ENCODE measurements around the gene MKRN2. TPM values are rescaled to one million over a fixed set of nuclear protein-coding genes. Genes with fewer than 3 reads are reported as not detected.
A peak's percentile ranks its signal among the peaks of the same experiment; 100 is the strongest.

The MKRN2 gene
- total RNA-seq, 2 donors from 2014 or later, result 23.9 to 31.7 TPM

- no peak for ATAC-seq
- DNase-seq, result no peak
- intact Hi-C loops (cut with DNase I), result no loop called here
Observed at GRCh38 chr3:12578742-12579141, 21.9 kb downstream of the MKRN2 start.

GRCh38 chr3:12579456-12579855 is 22.6 kb downstream of the MKRN2 start:
- no peak for DNase-seq
- intact Hi-C loops (cut with DNase I), result no loop called here
- ATAC-seq, result no peak

DNA sequence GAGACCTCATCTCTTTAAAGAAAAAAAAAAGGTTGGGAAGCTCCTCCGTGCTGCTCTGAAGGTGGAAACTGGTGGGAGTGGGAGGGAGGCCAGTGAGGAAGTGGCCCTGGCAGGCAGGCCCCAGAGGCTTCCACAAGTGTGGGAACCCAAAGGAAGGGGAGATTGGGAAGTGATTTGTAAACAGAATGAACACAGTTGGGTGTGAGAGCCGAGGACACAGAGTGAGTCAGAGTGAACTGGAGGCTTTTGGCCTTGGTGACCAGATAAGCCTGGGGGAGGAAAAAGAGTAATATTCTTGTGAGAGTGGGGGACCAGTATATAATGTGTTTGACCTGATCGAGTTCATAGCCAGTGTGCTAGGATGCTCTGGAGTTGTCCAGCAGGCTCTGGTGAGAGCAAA is 23.0 kb downstream of the MKRN2 start:
- intact Hi-C loops (cut with DNase I), result no loop called here

GRCh38 chr3:12582730-12583129 is 25.8 kb downstream of the MKRN2 start:
- ATAC-seq, result no peak
- intact Hi-C loops (cut with DNase I), result no loop called here
- DNase-seq, result no peak

More for the DNA sequence above, 23.0 kb downstream of the MKRN2 start:
- no peak for DNase-seq
- peak in 1 of 2 donors; percentile 25 for ATAC-seq

- no peak for DNase-seq
- intact Hi-C loops (cut with DNase I), result no loop called here
- no peak for ATAC-seq
Observed at GRCh38 chr3:12583280-12583679, 26.4 kb downstream of the MKRN2 start.

GRCh38 chr3:12584083-12584482 is 27.2 kb downstream of the MKRN2 start:
- ATAC-seq (no peak), DNase-seq (no peak)
- intact Hi-C loops (cut with DNase I), result no loop called here

DNA sequence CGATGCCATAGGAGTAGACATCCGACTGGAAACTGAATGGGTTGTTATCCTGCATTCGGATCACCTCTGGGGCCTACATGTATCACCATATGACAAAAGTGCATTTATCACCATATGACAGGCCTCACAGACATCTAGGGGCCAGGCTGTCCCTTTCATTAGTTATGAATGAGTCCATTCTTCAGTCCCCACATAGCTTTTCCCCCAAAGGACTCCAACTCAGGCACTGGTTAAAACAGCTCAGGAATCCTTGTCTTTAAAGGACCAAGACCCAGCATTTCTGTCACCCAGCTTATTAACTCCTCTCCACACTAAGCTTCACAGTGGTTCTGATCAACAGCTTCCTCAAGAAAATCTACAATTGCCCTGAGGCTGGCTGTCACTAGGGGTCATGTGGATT is 28.3 kb downstream of the MKRN2 start:
- intact Hi-C loops (cut with DNase I), result no loop called here
- ATAC-seq, result no peak
- no peak for DNase-seq

DNA sequence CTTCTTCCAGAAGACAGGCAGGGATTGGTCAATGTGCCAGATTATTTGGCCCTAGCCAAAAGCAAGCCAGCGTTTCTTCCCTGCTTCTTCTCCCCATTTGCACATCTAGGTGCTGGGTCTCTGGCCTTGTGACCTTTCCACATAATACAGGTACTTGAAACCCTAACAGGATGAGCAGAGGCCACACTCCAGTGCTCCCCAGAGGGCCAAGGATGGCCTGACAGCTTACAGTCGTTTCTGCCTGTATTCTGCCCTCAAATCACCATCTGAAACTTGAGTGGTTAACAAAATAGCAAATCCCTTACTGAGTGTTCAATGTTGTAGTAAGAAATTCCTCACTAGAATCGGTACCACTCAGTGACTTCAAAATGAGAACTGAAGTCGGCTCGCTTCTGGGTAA is 29.1 kb downstream of the MKRN2 start:
- no peak for DNase-seq
- ATAC-seq, result no peak
- intact Hi-C loops (cut with DNase I), result no loop called here

- DNase-seq (no peak), ATAC-seq (no peak)
- intact Hi-C loops (cut with DNase I), result no loop called here
Observed at GRCh38 chr3:12586403-12586802, 29.5 kb downstream of the MKRN2 start.

GRCh38 chr3:12588039-12589009 is 31.4 kb downstream of the MKRN2 start:
- ATAC-seq (no peak), DNase-seq (no peak)
- intact Hi-C loops (cut with DNase I), result no loop called here

GRCh38 chr3:12590096-12590495 is 33.2 kb downstream of the MKRN2 start:
- intact Hi-C loops (cut with DNase I), result loop anchor here in 1 of 2 donors (5.0 kb wide), 1 partner anchor 72 kb away; the partner anchor contains the start of gene RAF1
- ATAC-seq, result no peak
- no peak for DNase-seq

GRCh38 chr3:12591456-12591855 is 34.6 kb downstream of the MKRN2 start:
- DNase-seq (no peak), ATAC-seq (no peak)
- intact Hi-C loops (cut with DNase I), result loop anchor here in 1 of 2 donors (5.0 kb wide), 1 partner anchor 71 kb away; the partner anchor contains the start of gene RAF1

- ATAC-seq, result peak; percentile 24 to 45
- intact Hi-C loops (cut with DNase I), result loop anchor here in 1 of 2 donors (5.0 kb wide), 1 partner anchor 70 kb away; the partner anchor contains the start of gene RAF1
- DNase-seq, result no peak
Observed at GRCh38 chr3:12591997-12592715, 35.3 kb downstream of the MKRN2 start.

- ATAC-seq, result no peak
- intact Hi-C loops (cut with DNase I), result loop anchor here in 1 of 2 donors (5.0 kb wide), 1 partner anchor 69 kb away; the partner anchor contains the start of gene RAF1
- no peak for DNase-seq
Observed at GRCh38 chr3:12593473-12593872, 36.6 kb downstream of the MKRN2 start.

DNA sequence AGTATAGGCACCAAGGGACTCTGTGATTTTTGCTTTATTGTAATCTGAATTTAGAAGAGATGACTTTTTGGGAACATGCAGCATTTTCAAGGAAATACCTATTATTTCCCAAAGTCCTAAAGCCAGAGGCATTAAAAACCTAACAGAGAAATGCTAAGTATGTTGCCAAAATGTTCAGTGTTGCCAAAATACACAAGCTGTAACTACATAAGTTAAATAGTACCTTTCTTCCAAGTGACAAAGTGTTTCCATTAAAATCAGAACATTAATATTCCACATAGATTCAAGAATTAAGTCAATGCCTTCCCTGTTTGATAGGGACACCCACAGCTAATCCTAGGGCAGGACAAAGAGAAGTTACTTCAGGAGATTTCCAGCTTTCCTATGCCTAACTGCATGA is 42.0 kb downstream of the MKRN2 start:
- DNase-seq (no peak), ATAC-seq (no peak)
- intact Hi-C loops (cut with DNase I), result no loop called here

DNA sequence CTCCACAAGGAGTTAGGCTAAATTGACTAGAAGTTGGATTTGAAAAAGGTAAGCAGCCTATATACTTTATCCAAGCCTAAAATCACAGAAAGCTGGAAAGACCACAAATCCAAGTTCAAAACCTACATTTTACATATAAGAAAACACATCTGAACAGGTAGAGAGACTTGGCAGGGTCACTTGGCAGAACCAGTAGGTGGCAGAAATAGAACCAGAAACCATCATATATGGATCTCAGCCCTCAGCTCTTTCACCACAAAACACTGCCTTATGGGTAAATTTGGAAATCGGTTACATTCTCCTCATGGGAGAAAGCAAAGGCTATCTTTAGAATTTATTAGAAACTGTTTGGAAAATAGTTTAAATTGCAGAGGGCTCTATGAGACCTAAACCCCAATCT is 44.2 kb downstream of the MKRN2 start:
- DNase-seq, result no peak
- intact Hi-C loops (cut with DNase I), result no loop called here
- ATAC-seq, result no peak

DNA sequence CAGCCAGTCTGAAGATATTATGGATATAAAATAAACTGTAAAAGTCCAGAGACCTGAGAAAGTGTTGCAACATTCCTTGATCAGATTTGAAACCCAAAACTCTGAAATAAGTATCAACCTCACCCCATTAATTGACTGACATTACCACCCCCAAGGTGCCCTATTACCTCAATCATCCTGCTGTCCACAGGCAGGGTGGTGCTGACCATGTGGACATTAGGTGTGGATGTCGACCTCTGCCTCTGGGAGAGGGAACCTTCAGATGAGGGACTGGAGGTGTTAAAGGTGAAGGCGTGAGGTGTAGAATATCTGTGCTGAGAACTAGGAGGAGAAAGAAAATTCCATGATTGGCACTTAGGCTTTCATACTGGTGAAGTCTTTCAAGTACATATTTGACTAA is 47.1 kb downstream of the MKRN2 start:
- peak in 1 of 2 donors; percentile 31 for ATAC-seq
- intact Hi-C loops (cut with DNase I), result no loop called here
- DNase-seq, result no peak

- ATAC-seq, result no peak
- intact Hi-C loops (cut with DNase I), result no loop called here
- no peak for DNase-seq
Observed at GRCh38 chr3:12608376-12608775, 51.5 kb downstream of the MKRN2 start.

GRCh38 chr3:12611117-12611516 is 54.2 kb downstream of the MKRN2 start:
- ATAC-seq (no peak), DNase-seq (no peak)
- intact Hi-C loops (cut with DNase I), result no loop called here
